ENCODE measurements around the gene KREMEN2. TPM values are rescaled to one million over a fixed set of nuclear protein-coding genes. Genes with fewer than 3 reads are reported as not detected.

The KREMEN2 gene
- total RNA-seq, 1 donor from 2014 or later, result 5.6 TPM

DNA sequence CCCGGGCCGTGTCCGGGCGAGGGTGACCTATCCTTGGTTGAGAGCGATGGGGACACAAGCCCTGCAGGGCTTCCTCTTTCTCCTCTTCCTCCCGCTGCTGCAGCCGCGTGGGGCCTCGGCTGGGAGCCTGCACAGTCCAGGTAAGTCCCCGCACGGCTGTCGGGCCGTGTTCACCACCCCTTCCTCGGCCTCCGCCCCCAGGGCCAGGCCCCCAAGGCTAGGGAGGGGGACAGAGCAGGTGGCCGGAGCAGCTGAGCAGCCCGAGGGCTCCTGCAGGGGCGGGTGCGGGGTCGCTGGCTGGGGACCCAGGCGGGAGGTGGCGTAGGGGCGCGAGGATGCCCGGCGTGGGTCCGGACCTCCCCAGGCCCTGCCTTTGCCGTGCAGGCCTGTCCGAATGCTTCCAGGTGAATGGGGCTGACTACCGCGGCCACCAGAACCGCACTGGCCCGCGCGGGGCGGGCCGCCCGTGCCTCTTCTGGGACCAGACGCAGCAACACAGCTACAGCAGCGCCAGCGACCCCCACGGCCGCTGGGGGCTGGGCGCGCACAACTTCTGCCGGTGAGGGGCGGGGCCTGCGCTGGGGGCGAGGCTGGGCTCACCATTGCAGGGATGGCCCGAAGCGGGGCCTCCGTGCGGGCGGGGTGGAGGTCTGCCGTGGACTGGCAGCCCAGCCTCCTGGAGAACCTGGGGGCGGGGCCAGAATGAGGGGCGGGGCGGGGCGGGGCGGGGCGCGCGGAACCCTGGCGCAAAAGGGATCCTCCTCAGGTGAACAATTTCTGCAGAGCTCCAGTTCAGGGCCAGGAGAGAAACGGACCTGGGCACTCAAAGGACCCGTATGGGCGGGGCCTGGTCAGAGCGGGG lies 631 bp downstream of the KREMEN2 start:
- DNase-seq, result peak; percentile 82

DNA sequence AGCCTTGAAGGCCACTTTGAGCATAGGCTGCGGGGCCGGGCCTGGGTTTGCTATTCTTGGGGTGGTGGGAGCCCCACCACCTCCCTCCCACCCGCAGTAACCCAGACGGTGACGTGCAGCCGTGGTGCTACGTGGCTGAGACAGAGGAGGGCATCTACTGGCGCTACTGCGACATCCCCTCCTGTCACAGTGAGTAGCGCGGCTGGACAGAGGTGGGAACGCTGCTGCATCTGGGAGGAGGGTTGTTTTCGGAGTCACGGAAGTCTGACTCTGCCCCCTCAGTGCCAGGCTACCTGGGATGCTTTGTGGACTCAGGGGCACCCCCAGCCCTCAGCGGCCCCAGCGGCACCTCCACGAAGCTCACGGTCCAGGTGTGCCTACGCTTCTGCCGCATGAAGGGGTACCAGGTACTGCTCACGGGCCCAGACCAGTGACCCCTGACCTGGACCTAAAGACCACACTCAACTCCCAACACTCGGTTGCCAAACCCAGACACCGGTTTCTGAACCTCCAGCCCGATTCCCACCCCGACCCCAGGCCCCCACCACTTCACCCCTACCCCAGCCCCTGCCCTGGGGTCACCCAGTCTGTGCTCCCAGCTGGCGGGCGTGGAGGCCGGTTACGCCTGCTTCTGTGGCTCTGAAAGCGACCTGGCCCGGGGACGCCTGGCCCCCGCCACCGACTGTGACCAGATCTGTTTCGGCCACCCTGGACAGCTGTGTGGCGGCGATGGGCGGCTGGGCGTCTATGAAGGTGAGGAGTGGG lies 2.1 kb downstream of the KREMEN2 start:
- no peak for DNase-seq

DNA sequence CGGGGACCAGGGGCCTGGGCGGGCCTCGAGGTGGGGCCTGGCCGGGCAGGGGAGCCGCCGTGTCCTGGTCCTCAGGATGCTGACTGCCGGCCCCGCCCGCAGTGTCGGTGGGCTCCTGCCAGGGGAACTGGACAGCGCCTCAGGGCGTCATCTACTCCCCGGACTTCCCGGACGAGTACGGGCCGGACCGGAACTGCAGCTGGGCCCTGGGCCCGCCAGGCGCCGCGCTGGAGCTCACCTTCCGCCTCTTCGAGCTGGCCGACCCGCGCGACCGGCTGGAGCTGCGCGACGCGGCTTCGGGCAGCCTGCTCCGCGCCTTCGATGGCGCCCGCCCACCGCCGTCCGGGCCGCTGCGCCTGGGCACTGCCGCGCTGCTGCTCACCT lies 2.7 kb downstream of the KREMEN2 start:
- DNase-seq, result no peak

DNA sequence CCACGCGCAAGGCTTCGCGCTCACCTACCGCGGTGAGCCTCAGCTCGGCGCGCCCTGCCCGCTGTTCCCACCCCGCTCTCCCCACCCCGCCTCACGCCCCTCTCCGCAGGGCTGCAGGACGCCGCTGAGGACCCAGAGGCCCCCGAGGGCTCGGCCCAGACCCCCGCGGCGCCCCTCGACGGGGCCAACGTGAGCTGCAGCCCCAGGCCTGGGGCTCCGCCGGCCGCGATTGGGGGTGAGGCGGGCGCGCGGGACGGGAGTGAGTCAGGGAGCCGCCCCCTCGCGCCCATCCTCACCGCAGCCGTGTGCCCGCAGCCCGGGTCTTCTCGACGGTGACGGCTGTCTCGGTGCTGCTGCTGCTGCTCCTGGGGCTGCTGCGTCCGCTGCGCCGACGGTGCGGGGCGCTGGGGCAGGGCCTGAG lies 3.1 kb downstream of the KREMEN2 start:
- DNase-seq, result no peak

DNA sequence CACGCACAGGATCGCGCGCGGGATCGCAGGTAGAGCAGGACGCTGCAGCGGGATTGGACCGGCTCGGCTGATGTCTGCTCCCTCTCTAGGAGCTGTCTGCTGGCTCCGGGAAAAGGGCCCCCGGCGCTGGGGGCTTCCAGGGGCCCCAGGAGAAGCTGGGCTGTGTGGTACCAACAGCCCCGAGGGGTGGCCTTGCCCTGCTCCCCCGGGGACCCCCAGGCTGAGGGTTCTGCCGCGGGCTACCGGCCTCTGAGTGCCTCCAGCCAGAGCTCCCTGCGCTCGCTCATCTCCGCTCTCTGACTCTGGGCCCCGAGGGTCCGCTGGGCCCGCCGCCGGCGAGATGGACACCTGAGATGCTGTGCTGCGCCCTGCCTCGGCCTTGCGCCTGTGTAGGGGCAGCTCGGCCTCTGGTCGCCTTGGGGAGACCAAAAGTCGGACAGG lies 3.7 kb downstream of the KREMEN2 start:
- no peak for DNase-seq

DNA sequence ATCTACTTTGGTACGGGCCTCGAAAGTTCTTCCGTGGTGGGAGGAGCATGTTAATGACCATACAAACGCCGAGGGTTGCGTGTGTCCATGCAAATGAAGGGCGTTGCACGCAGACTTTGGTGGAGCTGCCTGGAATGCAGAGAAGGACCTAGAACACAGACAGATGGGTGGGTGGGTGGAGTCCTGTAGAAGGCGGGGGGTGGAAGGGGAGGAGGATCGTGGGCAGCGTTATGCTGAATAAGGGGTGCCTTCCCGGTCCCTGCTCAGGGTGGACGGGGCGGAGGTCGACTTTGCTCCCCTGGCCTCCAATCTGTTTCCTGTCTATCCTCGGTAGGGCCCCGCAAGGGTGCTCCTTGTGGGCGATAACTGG lies 4.3 kb downstream of the KREMEN2 start:
- DNase-seq, result no peak

DNA sequence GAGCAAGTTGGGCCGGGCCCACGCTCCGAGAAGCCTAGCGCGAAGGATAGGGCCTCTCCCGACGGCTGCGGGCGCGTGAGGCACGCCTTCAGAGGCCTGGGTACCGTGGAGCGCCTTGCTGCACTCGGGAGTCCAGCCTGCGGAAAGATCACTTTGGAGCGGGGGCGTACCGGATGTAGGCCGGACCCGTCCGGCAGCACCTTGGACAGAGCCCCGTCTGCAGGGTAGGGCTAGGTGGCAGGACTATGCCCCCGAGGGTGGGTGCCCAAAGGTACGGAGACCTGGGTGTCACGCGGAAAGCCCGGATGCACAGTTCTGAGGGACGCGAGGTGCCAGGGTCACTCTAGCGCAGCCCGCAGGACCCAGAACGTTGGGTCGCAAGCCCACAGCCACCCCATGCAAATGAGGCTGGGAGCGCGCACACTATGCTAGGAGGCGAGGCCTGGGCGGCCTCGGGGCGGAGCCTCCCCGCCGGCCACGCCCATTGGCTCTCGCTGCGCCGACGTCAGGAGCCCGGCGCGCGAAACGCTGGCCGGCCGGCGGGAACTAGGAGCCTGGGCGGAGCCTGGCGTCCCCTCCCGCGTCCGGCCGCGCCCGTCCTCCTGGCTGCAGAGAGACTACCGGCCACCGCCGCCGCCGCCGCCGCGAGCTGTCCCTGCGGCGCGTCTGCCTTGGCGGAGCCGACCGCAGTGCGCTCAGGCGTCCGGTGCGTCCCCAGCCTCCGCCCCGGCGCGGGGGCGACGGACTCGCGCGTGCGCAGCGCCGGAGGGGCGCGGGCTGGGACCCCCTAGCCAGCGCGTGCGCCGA lies 4.9 kb downstream of the KREMEN2 start, which contains the start of gene PAQR4:
Gene PAQR4 (plus strand): TSS at position 611 of the 807 bp plus-strand sequence. CDS start 327 bp downstream, outside the sequence.
- DNase-seq, result peak; percentile 92

DNA sequence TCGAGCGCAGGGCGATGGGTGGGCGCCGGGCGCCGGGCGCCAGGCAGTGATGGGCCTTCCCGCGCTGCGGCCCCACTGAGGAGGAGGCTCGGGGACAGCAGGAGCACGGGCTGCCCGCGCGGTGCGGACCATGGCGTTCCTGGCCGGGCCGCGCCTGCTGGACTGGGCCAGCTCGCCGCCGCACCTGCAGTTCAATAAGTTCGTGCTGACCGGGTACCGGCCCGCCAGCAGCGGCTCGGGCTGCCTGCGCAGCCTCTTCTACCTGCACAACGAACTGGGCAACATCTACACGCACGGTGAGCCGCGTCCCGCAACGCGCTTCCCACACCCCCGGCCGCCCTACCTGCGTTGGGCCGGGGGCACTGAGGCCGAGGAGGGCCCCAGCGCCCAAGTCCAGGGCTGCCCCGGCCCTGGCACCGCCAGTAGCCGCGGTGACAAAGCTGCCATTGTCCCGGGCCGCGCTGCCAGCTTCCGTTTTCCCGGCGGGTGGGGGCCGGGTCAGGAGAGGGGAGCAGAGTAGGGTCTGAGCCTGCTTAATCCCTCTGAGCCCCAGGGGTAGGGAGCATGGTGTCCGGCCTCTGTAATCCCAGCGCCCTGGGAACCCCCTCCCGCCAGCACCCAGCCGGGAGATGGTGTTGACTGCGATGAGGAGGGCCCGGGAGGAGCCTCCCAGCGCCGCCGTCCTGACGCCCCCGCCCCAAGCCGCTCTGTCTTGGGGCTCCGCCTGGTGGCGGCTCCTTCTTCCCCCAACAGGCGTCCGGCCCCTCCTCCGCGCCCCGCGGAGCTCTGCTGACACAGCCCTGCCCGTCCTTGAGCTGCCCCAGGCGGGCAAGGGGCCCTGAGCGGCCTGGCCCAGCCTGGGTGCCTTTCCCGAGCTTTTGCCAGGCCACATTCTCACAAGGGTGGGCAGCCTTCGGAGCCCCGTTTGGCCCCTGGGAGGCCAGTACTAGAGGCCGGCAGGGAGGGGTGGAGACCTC lies 5.8 kb downstream of the KREMEN2 start:
- DNase-seq, result no peak

DNA sequence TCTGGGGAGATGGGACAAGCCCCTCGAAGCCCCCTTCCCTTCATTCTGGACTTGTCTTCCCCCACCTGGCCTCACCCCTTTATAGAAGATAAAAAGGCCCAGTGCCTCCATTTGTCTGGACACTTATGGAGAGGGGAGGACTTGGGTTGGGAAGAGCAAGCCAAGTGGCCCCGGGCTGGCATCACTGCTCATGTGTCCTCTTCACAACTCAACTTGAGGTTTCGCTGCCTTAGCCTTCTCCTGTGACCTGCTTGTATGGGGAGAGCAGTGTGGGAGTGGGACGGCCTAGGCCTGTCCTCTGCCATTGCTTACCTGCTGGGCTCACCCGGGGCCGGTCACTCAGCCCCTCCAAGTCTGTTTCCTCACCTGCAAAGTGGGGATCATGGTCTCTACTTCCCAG lies 6.5 kb downstream of the KREMEN2 start:
- DNase-seq, result no peak

DNA sequence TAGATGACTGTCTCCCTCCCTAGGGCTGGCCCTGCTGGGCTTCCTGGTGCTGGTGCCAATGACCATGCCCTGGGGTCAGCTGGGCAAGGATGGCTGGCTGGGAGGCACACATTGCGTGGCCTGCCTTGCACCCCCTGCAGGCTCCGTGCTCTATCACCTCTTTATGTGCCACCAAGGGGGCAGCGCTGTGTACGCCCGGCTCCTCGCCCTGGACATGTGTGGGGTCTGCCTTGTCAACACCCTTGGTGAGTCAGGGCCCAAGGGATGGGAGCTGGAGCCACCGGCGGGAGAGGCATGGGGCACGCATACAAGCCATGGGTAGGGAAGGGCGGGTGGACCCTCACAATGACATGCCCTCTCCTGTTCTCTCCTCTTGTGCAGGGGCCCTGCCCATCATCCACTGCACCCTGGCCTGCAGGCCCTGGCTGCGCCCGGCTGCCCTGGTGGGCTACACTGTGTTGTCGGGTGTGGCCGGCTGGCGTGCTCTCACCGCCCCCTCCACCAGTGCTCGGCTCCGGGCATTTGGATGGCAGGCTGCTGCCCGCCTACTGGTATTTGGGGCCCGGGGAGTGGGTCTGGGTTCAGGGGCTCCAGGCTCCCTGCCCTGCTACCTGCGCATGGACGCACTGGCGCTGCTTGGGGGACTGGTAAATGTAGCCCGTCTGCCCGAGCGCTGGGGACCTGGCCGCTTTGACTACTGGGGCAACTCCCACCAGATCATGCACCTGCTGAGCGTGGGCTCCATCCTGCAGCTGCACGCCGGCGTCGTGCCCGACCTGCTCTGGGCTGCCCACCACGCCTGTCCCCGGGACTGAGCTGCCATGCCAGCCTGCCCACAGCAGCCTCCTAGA lies 7.3 kb downstream of the KREMEN2 start:
- no peak for DNase-seq

DNA sequence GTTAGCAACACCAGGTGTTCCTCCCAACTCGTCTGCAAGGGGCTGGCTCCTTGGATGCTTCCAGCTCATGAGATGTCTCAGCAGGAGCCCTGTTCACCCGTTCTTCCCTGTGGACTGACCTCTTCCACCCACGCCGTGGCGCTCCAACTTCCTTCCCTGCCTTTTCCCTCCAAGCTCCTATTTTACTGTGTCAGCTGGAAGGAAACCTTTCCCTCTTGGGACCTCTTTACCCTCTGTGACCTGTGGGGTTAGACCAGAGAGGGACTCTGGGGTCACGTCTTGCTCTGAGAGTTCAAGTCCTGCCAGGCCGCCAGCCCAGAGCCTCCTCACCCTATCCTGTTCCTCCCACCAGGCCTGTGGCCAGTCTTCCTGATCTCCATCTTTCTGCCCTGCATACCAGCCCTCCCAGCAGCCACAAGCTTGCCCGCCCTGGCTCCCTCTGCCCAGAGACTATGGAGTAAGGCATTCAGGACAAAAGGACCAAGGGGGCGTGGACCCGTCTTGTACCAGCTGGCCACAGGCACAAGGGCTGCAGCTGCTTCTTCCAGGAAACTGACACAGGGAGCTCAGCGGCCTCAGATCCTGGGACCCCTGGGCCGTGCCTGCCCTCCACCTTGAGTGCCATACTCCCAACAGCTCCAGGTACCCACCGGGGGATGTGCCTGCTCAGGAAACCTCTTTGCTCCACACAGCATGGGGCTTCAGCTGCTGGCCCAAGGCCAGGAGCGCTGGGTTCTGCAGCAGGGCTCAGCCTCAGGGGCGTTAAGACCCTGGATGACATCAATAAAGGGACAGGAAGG lies 8.1 kb downstream of the KREMEN2 start:
- DNase-seq, result no peak

DNA sequence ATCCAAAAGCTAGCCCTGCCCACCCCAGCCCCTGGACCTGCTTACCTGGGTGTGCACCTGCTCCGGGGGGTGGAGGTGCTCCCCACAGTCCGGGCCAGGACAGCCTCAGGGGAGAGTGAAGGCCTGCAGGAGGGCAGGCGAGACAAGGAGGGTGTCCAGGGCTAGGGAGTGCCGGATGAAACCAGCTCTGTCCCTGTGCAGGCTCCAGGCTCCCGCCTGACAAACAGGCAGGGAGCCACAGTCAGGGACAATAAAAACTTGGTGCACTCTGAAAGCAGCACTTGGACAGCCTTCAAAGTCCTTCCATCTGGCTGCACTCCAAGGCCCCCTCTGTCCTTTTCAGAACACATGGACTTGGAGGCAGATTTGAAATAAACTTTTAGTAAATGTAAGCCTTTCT lies 9.0 kb downstream of the KREMEN2 start:
- no peak for DNase-seq

DNA sequence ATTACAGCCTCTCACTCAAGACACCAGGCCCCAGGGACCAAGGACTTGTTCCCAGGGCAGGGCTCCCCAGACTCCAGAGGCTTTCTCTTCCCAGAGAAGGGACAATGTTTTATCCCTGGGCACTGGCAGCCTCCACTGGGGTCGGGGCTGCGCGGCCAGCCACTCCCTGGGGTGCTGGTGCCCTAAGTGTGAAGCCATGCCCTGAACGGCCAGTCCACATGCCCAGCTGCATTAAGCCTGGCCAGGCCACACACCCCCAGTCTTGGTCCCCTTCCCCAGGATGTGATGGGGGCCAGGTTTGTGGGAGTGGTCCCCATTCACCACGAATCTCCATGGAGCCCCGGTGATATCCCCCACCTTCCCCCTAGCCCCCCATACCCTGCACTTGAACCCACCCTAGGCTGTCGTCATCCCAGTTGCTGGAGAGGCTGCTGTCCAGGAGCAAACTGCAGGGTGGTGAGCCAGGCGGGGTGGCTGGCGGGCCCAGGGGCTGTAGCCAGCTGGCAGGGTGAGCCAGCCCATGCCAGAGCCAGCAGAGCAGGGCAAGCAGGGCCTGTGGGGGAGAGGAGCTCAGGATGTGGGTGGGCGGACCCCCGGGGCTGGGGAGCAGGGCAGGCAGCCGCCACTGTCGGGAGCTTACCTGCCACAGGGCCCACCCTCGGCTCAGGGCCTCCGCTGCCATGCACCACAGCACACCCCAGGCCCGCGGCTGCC lies 9.7 kb downstream of the KREMEN2 start:
- no peak for DNase-seq

DNA sequence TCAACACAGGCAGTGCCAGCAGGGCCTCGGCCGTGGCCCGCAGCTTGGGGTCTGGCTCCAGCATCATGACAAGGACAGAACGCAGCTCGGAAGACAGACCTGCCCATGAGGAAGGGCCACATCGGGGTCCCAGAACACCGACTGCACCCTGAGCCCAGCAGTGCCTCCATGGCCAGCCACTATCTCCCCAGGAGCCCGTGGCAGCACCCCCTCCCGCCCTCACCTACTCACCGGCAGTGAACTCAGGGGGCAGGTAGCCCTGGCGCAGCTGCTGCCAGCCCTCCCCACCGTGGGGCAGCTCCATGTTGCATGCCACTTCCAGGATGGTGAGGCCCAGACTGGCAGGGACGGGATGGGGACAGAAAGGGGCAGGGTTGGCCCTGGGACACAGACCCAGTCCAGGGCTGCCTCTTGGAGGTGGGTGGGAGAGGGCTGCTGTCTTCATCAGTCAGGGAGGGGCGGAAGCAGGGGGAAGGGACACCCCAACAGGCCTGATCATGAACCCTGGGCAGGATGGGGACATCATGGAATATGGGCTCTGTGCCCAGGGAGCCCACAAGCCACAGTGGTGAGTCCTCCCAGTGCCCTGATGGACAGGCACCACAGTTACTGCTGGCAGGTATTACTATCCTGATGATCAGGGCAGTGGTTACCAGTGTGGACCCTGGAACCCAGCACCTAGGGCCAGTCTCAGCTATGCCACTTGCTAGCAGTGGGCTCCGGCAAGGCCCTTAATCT lies 10.4 kb downstream of the KREMEN2 start:
- DNase-seq, result no peak

DNA sequence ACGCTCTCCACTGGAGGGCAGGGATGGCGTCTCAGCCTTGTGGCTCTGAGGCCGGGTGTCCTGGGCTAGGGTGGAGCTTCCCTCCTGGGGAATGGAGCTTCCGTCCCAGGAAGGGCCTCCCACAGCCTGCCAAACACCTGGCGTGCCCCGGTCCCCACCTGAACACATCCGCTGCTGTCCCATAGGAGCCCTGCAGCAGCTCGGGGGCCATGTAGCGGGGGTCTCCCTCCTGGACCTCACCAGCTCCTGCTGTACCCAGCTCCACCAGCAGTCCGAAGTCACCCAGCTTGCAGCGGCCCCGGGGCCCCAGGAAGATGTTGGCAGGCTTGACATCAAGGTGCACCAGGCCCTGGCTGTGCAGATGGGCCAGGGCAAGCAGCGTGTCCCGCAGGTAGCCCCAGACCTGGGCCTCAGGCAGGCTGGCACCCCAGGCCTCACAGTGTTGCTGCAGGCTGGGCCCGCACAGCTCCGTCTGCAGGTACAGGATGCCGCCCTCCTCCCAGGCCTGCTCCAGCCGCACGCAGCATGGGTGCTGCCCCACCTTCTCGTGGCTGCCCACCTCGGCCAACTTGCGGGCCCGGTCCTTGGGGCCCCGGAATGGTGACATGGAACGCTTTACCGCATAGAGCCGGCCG lies 11.2 kb downstream of the KREMEN2 start:
- DNase-seq, result no peak

DNA sequence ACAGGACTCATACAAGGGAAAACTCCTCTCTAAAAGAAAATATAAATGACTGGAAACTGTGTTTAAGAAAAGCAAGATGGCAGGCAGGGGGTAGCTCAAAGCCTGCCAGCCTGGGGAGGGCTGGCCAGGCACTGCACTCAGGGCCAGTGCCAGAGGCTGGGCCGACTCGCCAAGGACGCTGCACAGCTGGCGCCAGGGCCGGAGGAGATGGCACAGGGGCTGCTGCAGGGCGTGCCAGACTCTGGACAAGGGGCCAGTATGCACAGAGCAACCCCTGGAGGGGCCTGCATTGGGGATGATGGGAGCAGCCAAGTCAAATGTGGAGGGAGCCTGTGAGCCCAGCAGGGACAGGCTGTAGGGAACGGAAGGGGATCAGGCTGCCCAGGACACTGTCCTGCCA lies 12.1 kb downstream of the KREMEN2 start:
- no peak for DNase-seq

DNA sequence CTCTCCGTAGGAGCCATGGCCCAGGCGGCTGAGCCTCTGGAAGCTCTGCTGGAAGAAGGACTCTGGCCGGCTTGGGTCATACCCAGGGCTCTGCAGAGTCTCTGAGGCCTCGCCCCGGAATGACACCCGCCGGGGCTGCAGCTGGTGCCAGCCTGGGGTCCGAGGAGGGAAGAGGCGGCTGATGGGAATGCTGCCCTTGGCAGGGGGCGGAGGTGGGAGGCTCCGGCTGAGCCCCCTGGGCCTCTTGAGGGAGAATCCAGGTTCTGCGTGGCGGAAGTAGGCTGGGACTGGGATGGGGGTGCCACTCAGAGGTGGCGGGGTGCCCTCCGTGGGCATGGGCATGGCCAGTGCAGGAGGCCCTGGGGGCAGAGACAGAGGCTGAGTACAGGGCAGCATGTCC lies 12.6 kb downstream of the KREMEN2 start:
- no peak for DNase-seq

DNA sequence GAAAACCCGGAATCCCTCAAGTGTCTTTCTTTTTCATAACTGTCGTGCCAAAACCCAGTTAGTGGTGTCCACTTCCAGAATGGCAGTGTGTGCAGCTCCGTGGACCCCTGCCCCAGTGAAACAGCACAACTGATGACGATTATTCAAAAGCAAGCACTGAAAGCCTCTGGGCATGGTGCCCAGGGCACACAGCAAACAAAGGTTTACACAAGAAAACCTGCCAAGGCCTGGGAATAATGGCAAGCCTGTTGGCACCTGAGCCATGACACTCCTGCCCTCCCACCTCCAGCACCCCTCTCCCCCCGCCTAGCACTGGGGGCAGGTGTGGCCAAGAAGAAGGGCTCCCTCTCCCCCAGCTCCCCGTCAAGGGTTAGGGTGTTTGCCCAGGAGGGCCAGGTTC lies 13.4 kb downstream of the KREMEN2 start:
- no peak for DNase-seq
